Esophagus muscularis mucosa (tissue), 4 donors: Measurements from ENCODE around the gene PLD5. TPM values are rescaled to one million over a fixed set of nuclear protein-coding genes. Genes with fewer than 3 reads are reported as not detected.

Experiments used
- DNase-seq: peaks from one replicate; pipeline ENCODE4 v3.0.0-alpha.2; 2017; ENCODE audit errors: extremely low spot score
- H3K27ac ChIP-seq, 4 donors: fragments of 200-600 bp; sonication (generic); replicated peaks in 1 of 4; 1 replicate in 3 of 4; 2 replicates in 1 of 4; pipeline ENCODE4 v1.5.1; 2016 to 2019; ENCODE audit warnings: mild to moderate bottlenecking in 1 of 4
- H3K27me3 ChIP-seq, 4 donors: fragments of 200-600 bp; sonication (generic); one replicate each; pipeline versions ENCODE4 v1.5.1 to v1.6.0; 2016 to 2019
- H3K36me3 ChIP-seq, 4 donors: fragments of 200-600 bp; sonication (generic); one replicate each; pipeline ENCODE4 v1.5.1; 2016 to 2019
- H3K4me1 ChIP-seq, 4 donors: fragments of 200-600 bp; sonication (generic); one replicate each; pipeline ENCODE4 v1.5.1; 2016 to 2019
- H3K4me3 ChIP-seq, 4 donors: fragments of 200-600 bp; sonication (generic); 1 replicate in 2 of 4; 2 replicates in 2 of 4; pipeline ENCODE4 v1.5.1; 2016 to 2019; ENCODE audit warnings: mild to moderate bottlenecking in 4 of 4, moderate library complexity in 1 of 4
- H3K9me3 ChIP-seq, 4 donors: fragments of 200-600 bp; sonication (generic); 1 replicate in 3 of 4; 2 replicates in 1 of 4; pipeline ENCODE4 v1.5.1; 2016 to 2019
- EP300 ChIP-seq: sonication (generic); formaldehyde crosslinking; IDR thresholded peaks from one replicate; pipeline ENCODE4 v1.6.1; 2017; ENCODE audit warnings: antibody characterized with exemption
- POLR2A ChIP-seq: fragments of 450-650 bp; IDR thresholded peaks from one replicate; pipeline ENCODE4 v1.6.1; 2017; ENCODE audit warnings: antibody characterized with exemption, moderate library complexity, mild to moderate bottlenecking, low read depth
- POLR2AphosphoS5 ChIP-seq, 2 donors: sonication (generic); formaldehyde crosslinking; IDR thresholded peaks; one replicate each; pipeline ENCODE4 v1.6.1; 2017; ENCODE audit warnings: antibody characterized with exemption in 2 of 2
- WGBS: methylation state at CpG from one replicate; pipeline ENCODE4 v1.1.5; 2018; 5-methylcytosine and 5-hydroxymethylcytosine counted together
- intact Hi-C: fragments of 100-400 bp; cut with DNase I; formaldehyde crosslinking; loops from one replicate; pipeline ENCODE4 v1.15.1; 2023
- total RNA-seq, 4 donors: library from RNA; depleted of rRNA; stranded (reverse); fragments of >200 nt; gene quantifications; one replicate each; pipeline versions ENCODE4 v1.1.0 to v1.2.1, GENCODE V29; 2016
- TF ChIP-seq, protein P1 (sequence below), 3 experiments: fragments of 200-600 bp in 2 of 3; fragments of 450-650 bp in 1 of 3; sonication (generic) in 2 of 3; IDR thresholded peaks; one replicate each; pipeline ENCODE4 v1.5.1; 2017 to 2019; ENCODE audit warnings: antibody characterized with exemption in 3 of 3, mild to moderate bottlenecking in 2 of 3, moderate library complexity in 1 of 3

The PLD5 gene
- total RNA-seq, 4 donors from 2014 or later = 0.33 to 1.7 (median 0.50) TPM

DNA sequence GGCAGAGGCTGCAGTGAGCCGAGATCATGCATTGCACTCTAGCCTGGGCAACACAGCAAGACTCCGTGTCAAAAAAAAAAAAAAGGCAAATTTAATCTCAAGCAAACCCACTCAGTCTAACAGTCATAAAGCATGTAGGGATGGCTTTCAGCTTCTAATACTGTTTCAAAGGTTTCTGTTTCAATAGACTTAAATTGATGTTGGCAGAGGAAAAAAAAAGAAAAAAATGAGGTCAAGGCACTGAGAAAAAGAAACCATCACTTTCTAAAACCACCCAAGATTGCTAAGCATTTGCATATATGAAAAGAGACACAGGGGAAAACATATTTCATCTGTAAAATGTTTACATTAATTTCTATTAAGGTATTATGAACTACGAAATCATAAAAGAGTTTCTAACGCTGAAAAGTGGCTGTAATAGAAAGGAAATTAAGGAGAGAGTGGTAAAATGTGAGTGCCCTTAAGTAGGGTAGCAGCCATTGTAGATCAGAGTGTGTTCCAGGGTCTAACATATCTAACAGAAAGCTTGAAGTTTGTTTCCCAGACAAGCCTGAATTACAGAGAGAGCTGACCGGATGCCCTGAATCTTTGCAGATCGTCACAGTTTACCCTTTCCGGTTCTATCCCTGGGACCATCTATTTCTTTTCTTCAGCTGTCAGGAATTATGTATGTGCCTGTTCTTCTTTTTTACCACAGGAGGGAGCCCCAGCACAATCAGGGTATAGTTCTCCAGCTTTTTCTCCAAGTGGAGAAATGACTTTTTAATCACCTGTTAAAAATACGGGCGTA is 70.0 kb downstream of the PLD5 start:
- TF ChIP-seq, protein P1, sequence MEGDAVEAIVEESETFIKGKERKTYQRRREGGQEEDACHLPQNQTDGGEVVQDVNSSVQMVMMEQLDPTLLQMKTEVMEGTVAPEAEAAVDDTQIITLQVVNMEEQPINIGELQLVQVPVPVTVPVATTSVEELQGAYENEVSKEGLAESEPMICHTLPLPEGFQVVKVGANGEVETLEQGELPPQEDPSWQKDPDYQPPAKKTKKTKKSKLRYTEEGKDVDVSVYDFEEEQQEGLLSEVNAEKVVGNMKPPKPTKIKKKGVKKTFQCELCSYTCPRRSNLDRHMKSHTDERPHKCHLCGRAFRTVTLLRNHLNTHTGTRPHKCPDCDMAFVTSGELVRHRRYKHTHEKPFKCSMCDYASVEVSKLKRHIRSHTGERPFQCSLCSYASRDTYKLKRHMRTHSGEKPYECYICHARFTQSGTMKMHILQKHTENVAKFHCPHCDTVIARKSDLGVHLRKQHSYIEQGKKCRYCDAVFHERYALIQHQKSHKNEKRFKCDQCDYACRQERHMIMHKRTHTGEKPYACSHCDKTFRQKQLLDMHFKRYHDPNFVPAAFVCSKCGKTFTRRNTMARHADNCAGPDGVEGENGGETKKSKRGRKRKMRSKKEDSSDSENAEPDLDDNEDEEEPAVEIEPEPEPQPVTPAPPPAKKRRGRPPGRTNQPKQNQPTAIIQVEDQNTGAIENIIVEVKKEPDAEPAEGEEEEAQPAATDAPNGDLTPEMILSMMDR (IDR thresholded peaks at IDR 0.05) = peak; percentile 32 to 66 (median 45)
- TF ChIP-seq EP300 = no peak
- Histone ChIP-seq H3K4me3 (no peak overlapping the region), H3K27ac (no peak overlapping the region), H3K4me1 (peaks cover 0 to 7% (median 0%) of the 10 kb centered on the region in 4 donors), H3K36me3 (no peaks in the 10 kb centered on the region), H3K27me3 (peaks cover 0 to 51% (median 0%) of the 10 kb centered on the region in 4 donors), H3K9me3 (no peaks in the 10 kb centered on the region)
- intact Hi-C loops = no loop called here
- 34% methylated on average over 9 of the region's 9 CpGs for whole genome bisulfite sequencing
- DNase-seq = peak; percentile 50

DNA sequence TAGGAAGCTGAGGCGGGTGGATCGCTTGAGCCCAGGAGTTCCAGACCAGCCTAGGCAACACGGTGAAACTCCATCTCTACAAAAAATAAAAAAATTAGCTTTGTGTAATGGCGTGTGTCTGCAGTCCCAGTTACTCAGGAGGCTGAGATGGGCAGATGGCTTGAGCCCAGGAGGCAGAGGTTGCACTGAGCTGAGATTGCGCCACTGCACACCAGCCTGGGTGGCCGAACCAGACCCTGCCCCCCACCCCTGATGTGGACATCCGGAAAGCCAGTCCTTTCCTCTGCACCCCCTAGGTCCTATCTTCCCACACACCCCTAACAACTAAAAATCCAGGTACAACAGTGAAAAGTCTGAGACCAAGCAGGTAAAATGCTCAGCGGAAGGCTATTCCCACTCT is 71.9 kb downstream of the PLD5 start:
- no peaks in the 10 kb centered on the region for H3K9me3 ChIP-seq
- H3K4me1 ChIP-seq = peaks cover 0 to 7% (median 0%) of the 10 kb centered on the region in 4 donors
- 83% methylated on average over 8 of the region's 8 CpGs for WGBS
- no peak overlapping the region for H3K4me3 ChIP-seq
- TF ChIP-seq EP300 (no peak), POLR2A (no peak), POLR2AphosphoS5 (IDR thresholded peaks at IDR 0.05) (no peak)
- TF ChIP-seq, protein P1 (IDR thresholded peaks at IDR 0.05) = no peak
- no peak overlapping the region for H3K27ac ChIP-seq
- intact Hi-C loops = no loop called here
- no peaks in the 10 kb centered on the region for H3K36me3 ChIP-seq
- DNase-seq = peak; percentile 72
- peaks cover 0 to 68% (median 0%) of the 10 kb centered on the region in 4 donors for H3K27me3 ChIP-seq

DNA sequence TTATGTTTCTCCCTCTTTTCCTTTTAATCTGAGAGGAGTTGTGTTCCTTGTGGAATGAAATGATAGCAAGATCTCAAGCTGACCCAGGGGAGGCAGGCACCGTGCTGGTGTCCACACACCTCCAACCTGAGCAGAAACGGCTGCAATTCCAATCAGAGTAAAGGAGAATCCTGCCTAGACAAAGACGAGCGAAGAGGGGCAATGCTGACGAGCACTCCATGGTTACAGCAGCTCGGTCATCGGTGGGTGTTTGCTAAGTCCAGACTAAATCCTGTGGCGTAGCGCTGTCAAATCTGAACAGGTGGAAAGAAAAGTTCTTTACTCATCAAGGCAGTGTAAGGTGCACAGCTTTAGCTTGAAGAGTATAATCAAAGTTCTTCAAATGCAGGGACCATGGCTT is 74.8 kb downstream of the PLD5 start:
- Histone ChIP-seq H3K36me3 (no peaks in the 10 kb centered on the region), H3K27ac (no peak overlapping the region), H3K4me1 (peaks cover 0 to 4% (median 0%) of the 10 kb centered on the region in 4 donors), H3K9me3 (no peaks in the 10 kb centered on the region), H3K4me3 (no peak overlapping the region), H3K27me3 (peaks cover 0 to 56% (median 0%) of the 10 kb centered on the region in 4 donors)
- DNase-seq = no peak
- intact Hi-C loops = no loop called here
- no peak for TF ChIP-seq POLR2A
- TF ChIP-seq, protein P1 (IDR thresholded peaks at IDR 0.05) = no peak
- no peak for TF ChIP-seq EP300
- TF ChIP-seq POLR2AphosphoS5 (IDR thresholded peaks at IDR 0.05) = no peak
- WGBS = 71% methylated on average over 9 of the region's 9 CpGs

DNA sequence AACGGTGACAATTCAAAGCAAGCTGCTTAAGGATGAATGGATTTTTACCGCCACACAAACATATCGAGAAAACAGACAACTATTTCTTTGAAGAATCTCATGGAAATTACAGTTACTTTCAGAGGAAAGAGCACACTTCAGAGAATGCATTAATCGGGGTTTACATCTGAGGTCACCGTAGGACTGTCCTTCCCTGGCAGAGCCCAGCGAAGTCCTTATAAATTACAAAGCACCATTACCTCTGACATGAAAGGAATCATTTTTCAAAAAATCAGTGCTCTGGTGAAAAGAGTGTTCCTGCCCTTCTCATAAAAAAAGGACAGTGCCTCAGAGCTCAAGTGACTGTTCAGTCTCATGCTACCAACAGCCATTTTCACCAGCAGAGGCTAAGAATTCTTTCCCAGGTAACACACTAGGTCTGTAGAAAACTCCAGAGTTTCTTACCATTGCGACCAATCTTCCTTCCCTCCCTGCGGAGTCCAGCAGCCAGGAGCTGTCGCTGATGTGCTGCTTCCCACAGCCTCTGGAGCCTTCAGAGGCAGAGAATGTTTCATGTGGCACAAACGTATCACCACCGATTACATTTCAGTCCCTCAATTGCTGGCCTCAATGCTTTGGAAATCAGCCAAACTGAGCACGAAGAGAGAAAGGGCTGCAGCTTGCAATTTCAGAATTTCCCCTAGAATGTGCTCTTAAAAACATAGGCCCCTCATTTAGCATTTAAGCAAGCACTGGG is 75.4 kb downstream of the PLD5 start:
- H3K9me3 ChIP-seq = no peaks in the 10 kb centered on the region
- H3K4me3 ChIP-seq = no peak overlapping the region
- no peak for DNase-seq
- intact Hi-C loops = no loop called here
- TF ChIP-seq, protein P1 (IDR thresholded peaks at IDR 0.05) = no peak
- TF ChIP-seq POLR2AphosphoS5 (IDR thresholded peaks at IDR 0.05) (no peak), POLR2A (no peak), EP300 (no peak)
- no peak overlapping the region for H3K27ac ChIP-seq
- 42% methylated on average over 12 of the region's 12 CpGs for WGBS
- H3K4me1 ChIP-seq = peaks cover 0 to 2% (median 0%) of the 10 kb centered on the region in 4 donors
- peaks cover 0 to 55% (median 0%) of the 10 kb centered on the region in 4 donors for H3K27me3 ChIP-seq
- H3K36me3 ChIP-seq = no peaks in the 10 kb centered on the region
